ENCODE measurements around the gene CSTB. TPM values are rescaled to one million over a fixed set of nuclear protein-coding genes. Genes with fewer than 3 reads are reported as not detected.
"Not testable (repeated sequence)": the region's sequence is repeated elsewhere in the genome, so short reads cannot be mapped to it uniquely, and the experiment has no call there.

CSTB gene, protein sequence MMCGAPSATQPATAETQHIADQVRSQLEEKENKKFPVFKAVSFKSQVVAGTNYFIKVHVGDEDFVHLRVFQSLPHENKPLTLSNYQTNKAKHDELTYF
- total RNA-seq (10 to 100 TPM in 4 of 6 donors, 1 to 10 TPM in 2; 7.4 to 21.3 (median 11.4) TPM), polyA plus RNA-seq (10 to 100 TPM; 33.8 to 35.6 TPM)

DNA sequence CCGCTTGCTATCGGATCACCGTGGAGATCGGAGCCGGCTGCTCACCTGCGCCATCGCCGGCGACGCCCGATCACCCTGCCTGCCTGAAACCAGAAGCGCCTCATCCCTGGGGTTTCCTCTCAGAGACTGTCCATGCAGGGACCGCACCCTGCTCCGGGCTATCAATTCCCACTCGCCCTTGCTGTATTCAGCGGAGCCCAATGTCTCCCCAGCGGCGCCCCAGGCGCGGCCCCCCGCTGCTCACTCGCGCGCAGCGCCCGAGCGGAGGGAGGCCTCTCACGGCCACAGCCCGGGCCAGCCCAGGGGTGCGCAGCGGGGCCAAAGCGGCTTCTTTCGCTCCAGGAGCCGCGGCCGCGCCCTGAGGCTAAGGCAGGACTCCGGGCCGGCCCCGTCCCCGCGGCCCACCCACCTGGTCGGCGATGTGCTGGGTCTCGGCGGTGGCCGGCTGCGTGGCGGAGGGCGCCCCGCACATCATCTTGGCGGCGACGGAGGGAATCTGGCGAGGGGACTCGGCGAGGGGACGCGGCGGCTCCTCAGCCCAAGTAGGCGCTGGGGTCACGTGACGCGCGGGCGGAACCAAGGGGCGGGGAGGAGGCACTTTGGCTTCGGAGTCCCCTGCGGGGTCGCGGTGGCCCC, at the start of gene CSTB:
Gene CSTB, minus strand, starts transcription at position 514 of the 636 bp plus-strand sequence. Its CDS starts 39 bp downstream, at position 475.
- H3K4me1 ChIP-seq: peaks cover 0 to 8% (median 0%) of the 10 kb centered on the region in 3 donors
- H3K36me3 ChIP-seq: peaks cover 0 to 8% (median 5%) of the 10 kb centered on the region in 3 donors
- 0% methylated on average over 65 to 71 of the region's 71 CpGs for WGBS, 2 donors
- DNase-seq (peak; percentile 69 to 92 (median 82)), FAIRE-seq (no peak), ATAC-seq (peak; percentile 82 to 87 (median 84))
- TF ChIP-seq, protein P1, sequence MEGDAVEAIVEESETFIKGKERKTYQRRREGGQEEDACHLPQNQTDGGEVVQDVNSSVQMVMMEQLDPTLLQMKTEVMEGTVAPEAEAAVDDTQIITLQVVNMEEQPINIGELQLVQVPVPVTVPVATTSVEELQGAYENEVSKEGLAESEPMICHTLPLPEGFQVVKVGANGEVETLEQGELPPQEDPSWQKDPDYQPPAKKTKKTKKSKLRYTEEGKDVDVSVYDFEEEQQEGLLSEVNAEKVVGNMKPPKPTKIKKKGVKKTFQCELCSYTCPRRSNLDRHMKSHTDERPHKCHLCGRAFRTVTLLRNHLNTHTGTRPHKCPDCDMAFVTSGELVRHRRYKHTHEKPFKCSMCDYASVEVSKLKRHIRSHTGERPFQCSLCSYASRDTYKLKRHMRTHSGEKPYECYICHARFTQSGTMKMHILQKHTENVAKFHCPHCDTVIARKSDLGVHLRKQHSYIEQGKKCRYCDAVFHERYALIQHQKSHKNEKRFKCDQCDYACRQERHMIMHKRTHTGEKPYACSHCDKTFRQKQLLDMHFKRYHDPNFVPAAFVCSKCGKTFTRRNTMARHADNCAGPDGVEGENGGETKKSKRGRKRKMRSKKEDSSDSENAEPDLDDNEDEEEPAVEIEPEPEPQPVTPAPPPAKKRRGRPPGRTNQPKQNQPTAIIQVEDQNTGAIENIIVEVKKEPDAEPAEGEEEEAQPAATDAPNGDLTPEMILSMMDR (IDR thresholded peaks at IDR 0.05): no peak
- peak within 1 kb of the TSS; percentile 68 to 90 (median 80) for H3K27ac ChIP-seq
- no peaks in the 10 kb centered on the region for H3K27me3 ChIP-seq
- intact Hi-C loops (cut with DNase I): loop anchor here in 1 of 3 donors (10.0 kb wide), 1 partner anchor 51 kb away; no protein-coding TSS in a partner anchor
- H3K4me3 ChIP-seq: peak within 1 kb of the TSS; percentile 73 to 89 (median 88)
- H3K9me3 ChIP-seq: no peaks in the 10 kb centered on the region

DNA sequence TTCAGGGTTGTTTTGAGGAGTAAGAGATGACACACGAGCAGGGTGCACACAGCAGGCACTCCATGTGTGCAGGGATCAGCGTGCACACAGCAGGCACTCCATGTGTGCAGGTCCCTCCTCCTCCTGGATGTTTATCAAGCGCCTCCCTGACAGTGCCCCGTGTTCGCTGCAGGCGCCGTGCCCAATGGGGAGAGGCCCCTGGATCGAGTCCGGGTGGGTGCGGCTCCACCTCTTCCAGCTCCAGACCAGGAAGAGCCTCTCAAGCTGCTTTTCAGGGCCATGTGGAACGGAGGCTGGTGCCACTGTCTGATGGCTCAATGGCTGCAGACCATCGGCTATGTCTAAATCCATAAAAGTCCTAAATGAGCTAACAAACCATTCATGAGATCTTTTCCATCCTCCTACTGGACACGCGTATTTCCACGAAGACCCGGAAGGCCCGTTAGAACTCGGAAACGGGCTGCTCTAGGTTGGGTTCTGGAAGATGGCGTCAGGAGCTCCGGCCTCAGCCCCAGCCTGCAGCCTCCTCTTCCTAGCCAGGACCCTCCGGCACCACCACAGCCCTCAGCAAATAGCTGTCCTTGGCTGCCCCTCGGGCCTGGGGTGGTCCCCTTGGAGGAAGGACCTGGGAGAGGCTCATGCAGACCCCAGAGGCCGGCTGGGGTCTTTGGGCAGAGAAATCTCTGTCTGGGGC, 49.3 kb upstream of the CSTB start:
- H3K27ac ChIP-seq: no peak overlapping the region
- ATAC-seq (no peak), FAIRE-seq (no peak), DNase-seq (peak in 2 of 6 donors; percentile 33 to 41)
- H3K27me3 ChIP-seq: no peaks in the 10 kb centered on the region
- intact Hi-C loops (cut with DNase I): no loop called here
- no peaks in the 10 kb centered on the region for H3K4me1 ChIP-seq
- WGBS, 2 donors: 73 to 82% methylated on average over 24 of the region's 24 CpGs
- no peaks in the 10 kb centered on the region for H3K36me3 ChIP-seq
- H3K4me3 ChIP-seq: no peak overlapping the region
- TF ChIP-seq, protein P1 (IDR thresholded peaks at IDR 0.05): no peak
- no peaks in the 10 kb centered on the region for H3K9me3 ChIP-seq

DNA sequence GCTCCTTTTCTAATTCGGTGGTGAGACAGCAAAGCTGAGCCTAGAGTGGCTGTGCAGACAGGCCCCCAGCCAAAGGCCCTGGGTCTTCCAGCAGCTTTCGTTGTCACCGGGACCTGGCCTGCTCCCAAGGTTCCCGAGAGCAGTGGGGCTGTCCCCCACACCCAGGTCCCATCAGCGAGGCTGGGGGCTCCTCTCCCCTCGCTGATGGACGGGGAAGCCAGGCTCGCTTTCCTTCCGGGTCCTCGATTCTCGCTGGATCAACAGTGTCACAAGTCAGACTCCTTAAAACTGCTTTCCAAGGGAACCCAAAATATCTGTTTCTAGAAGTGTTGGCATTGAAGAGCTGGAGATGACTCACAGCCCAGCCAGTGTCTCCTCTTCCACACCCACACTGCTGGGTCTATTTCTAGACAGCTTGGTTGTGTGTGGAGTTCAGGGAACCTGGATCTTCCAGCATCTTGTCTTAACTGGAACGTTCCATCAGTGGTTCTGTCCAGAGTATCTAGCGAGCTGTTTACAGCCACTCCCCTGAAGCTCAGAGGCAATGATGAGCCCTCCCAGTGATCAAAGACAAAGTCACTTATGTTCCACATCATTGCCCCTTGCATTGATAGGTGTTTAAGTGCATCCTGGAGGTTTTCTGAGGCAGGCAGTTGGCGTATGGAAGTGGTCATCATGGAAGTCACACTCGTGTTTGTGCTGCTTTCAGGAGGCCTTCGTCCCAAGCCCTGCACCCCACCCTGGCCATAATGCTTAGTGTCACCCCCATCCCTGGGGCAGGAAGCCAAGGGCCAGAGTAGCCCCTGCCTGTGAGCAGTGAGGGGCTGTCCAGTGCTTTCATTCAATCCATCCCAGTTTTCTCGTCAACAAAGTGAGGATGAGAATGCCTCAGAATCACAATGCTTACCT, 48.5 kb upstream of the CSTB start:
- TF ChIP-seq, protein P1 (IDR thresholded peaks at IDR 0.05): no peak
- Histone ChIP-seq H3K4me1 (no peaks in the 10 kb centered on the region), H3K36me3 (no peaks in the 10 kb centered on the region), H3K27me3 (no peaks in the 10 kb centered on the region), H3K9me3 (no peaks in the 10 kb centered on the region), H3K4me3 (no peak overlapping the region), H3K27ac (no peak overlapping the region)
- DNase-seq (peak in 2 of 6 donors; percentile 44 to 47), FAIRE-seq (no peak), ATAC-seq (peak in 2 of 4 donors; percentile 19 to 25)
- WGBS, 2 donors: 71 to 74% methylated on average over 17 of the region's 17 CpGs
- intact Hi-C loops (cut with DNase I): no loop called here

DNA sequence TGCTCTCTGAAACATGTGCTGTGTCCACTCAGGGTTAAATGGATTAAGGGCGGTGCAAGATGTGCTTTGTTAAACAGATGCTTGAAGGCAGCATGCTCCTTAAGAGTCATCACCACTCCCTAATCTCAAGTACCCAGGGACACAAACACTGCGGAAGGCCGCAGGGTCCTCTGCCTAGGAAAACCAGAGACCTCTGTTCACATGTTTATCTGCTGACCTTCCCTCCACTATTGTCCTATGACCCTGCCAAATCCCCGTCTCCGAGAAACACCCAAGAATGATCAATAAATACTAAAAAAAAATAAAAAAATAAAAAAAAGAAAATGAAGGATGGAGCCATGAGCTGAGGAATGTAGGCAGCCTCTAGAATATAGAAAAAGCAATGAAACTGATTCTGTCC, 46.6 kb upstream of the CSTB start:
- H3K4me1 ChIP-seq; DNase-seq; H3K4me3 ChIP-seq; intact Hi-C loops (cut with DNase I); FAIRE-seq; H3K36me3 ChIP-seq; H3K27ac ChIP-seq; H3K9me3 ChIP-seq; ATAC-seq; H3K27me3 ChIP-seq: not testable (repeated sequence)
- WGBS, 2 donors: 71 to 88% methylated on average over 2 of the region's 5 CpGs

DNA sequence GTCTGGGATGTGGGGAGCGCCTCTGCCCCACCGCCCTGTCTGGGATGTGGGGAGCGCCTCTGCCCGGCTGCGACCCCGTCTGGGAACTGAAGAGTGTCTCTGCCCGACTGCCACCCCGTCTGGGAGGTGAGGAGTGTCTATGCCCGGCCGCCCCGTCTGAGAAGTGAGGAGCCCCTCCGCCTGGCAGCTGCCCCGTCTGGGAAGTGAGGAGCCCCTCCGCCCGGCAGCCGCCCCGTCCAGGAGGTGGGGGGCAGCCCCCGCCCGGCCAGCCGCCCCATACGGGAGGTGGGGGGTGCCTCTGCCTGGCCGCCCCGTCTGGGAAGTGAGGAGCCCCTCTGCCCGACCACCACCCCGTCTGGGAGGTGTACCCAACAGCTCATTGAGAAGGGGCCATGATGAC, 46.1 kb upstream of the CSTB start:
- intact Hi-C loops (cut with DNase I); H3K9me3 ChIP-seq; FAIRE-seq; H3K27me3 ChIP-seq; H3K4me3 ChIP-seq; H3K4me1 ChIP-seq; ATAC-seq; H3K36me3 ChIP-seq; H3K27ac ChIP-seq: not testable (repeated sequence)
- WGBS, 2 donors: 93 to 97% methylated on average over 23 to 25 of the region's 25 CpGs
- DNase-seq: peak in 2 of 6 donors; percentile 31 to 47
